Panc1 (cell line): Measurements from ENCODE around the gene CORO1C. TPM values are rescaled to one million over a fixed set of nuclear protein-coding genes. Genes with fewer than 3 reads are reported as not detected.
"Not testable (repeated sequence)": the region's sequence is repeated elsewhere in the genome, so short reads cannot be mapped to it uniquely, and the experiment has no call there.

Experiments used
- ATAC-seq: fragments of 200-7000 bp; cut with Tn5 transposase; 2 replicates; pipeline ENCODE4 v1.9.1; 2020; ENCODE audit warnings: mild to moderate bottlenecking, moderate library complexity
- BruUV-seq: library from RNA; stranded (reverse); fragments of 400-500 nt; replicated peaks from 2 replicates; lab custom pipeline; 2021; lab: Mats Ljungman, UMichigan
- CTCF ChIA-PET: fragments of 300-600 bp; sonication (Branson Sonifier 250); formaldehyde crosslinking; loops from one replicate; lab custom pipeline; 2022; ENCODE audit warnings: antibody characterized with exemption; lab: Charles Lee
- POLR2A ChIA-PET: fragments of 300-600 bp; sonication (Branson Sonifier 250); formaldehyde crosslinking; loops from one replicate; lab custom pipeline; 2022; ENCODE audit warnings: antibody characterized with exemption; lab: Charles Lee
- DNase-seq: peaks from one replicate; pipeline ENCODE4 v3.0.0-alpha.2; 2010; ENCODE audit warnings: low read depth, low spot score
- H3K27ac ChIP-seq: 2 replicates; pipeline ENCODE4 v1.5.1; 2011; ENCODE audit warnings: mild to moderate bottlenecking, low read length, inconsistent platforms
- H3K27me3 ChIP-seq: fragments of 200-500 bp; sonication (Bioruptor generic); 2 replicates; pipeline ENCODE4 v1.6.0; 2014; ENCODE audit warnings: low read length, inconsistent platforms; ENCODE audit not compliant: control insufficient read depth, insufficient read depth
- H3K36me3 ChIP-seq: fragments of 200-500 bp; sonication (Bioruptor generic); 2 replicates; pipeline ENCODE4 v1.5.1; 2014; ENCODE audit warnings: inconsistent platforms, mild to moderate bottlenecking, low read length, moderate library complexity; ENCODE audit not compliant: control insufficient read depth, insufficient read depth
- H3K4me1 ChIP-seq: 2 replicates; pipeline ENCODE4 v1.5.1; 2011; ENCODE audit warnings: inconsistent platforms, mild to moderate bottlenecking, low read length, moderate library complexity; ENCODE audit not compliant: control insufficient read depth, insufficient read depth
- H3K4me3 ChIP-seq, 2 experiments: 2 replicates each; pipeline ENCODE4 v1.5.1; 2011 to 2012; ENCODE audit warnings: low read depth in 2 of 2, low read length in 2 of 2, mild to moderate bottlenecking in 2 of 2, inconsistent platforms in 1 of 2, moderate library complexity in 1 of 2
- H3K9me3 ChIP-seq: fragments of 200-500 bp; sonication (Bioruptor generic); 2 replicates; pipeline ENCODE4 v1.5.1; 2014; ENCODE audit warnings: low read depth, mild to moderate bottlenecking, inconsistent platforms, low read length, moderate library complexity; ENCODE audit not compliant: control insufficient read depth, insufficient read depth
- POLR2AphosphoS5 ChIP-seq: IDR thresholded peaks from 2 replicates; pipeline ENCODE4 v1.6.1; 2012; ENCODE audit warnings: mild to moderate bottlenecking, low read depth, low read length, moderate library complexity
- SIN3A ChIP-seq: IDR thresholded peaks from 2 replicates; pipeline ENCODE4 v1.6.1; 2012; ENCODE audit warnings: low read depth, mild to moderate bottlenecking, low read length, moderate library complexity, borderline replicate concordance; ENCODE audit not compliant: insufficient read depth
- TCF7L2 ChIP-seq: IDR thresholded peaks from 2 replicates; pipeline ENCODE4 v1.6.1; 2011; ENCODE audit warnings: mild to moderate bottlenecking, low read depth, low read length, inconsistent platforms
- in situ Hi-C: cut with HindIII; loops from 2 replicates; pipeline ENCODE4 v1.10.0; 2016; ENCODE audit warnings: low sequenced_read_pairs, low pct_unique_long_range_greater_than_20kb
- intact Hi-C: fragments of 100-400 bp; cut with micrococcal nuclease; formaldehyde crosslinking; loops from one replicate; pipeline ENCODE4 v1.10.0; 2022; ENCODE audit not compliant: unreplicated experiment
- total RNA-seq: library from RNA; stranded (reverse); gene quantifications from one replicate; pipeline ENCODE4 v1.2.1, GENCODE V29; 2021; ENCODE audit not compliant: unreplicated experiment
- TF ChIP-seq, protein P1 (sequence below): fragments of 450-650 bp; IDR thresholded peaks from 2 replicates; pipeline ENCODE4 v1.5.1; 2017; ENCODE audit warnings: mild to moderate bottlenecking
- TF ChIP-seq, protein P2 (sequence below), 2 experiments: IDR thresholded peaks; 2 replicates each; pipeline ENCODE4 v1.6.1; 2011 to 2012; ENCODE audit warnings: low read depth in 2 of 2, control low read depth in 1 of 2, low read length in 1 of 2, mild to moderate bottlenecking in 1 of 2, moderate library complexity in 1 of 2; ENCODE audit not compliant: insufficient read depth in 1 of 2

Gene CORO1C
- total RNA-seq, 1 experiment from 2014 or later, result 165 TPM

DNA sequence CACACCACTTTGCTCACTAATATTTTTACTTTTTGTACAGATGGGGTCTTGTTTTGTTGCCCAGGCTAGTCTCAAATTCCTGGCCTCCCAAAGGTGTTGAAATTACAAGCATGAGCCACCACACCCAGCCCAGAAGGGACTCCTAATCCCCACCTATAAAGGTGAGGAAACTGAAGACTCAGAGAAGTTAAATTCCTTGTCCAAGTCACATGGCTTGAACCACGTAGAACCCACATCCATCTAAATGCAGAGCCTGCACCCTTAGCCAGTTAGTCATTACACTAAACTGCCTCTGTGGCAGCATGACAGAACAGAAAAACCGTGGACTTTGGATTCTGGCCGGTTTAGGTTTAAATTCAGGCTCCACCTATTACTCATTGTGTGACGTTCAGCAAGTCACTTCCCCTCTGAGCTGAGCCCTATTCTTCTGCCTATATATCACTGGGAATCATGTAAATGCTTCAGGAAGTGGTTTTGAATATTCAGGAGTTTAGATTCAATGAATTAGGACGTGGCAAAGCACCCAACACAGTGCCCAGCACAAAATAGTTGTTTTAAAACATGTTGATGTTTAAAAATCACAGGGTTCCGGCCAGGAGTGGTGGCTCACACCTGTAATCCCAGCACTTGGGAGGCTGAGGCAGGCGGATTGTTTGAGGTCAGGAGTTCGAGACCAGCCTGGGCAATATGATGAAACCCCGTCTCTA is 3.0 kb upstream of the CORO1C start:
- Histone ChIP-seq H3K9me3 (no peaks in the 10 kb centered on the region), H3K4me1 (peaks cover 12% of the 10 kb centered on the region), H3K4me3 (no peak overlapping the region), H3K27ac (peak overlapping the region; percentile 51), H3K27me3 (no peaks in the 10 kb centered on the region), H3K36me3 (no peaks in the 10 kb centered on the region; the same call in 1 of the 2 replicates)
- CTCF ChIA-PET, result no interaction called here
- POLR2A ChIA-PET, result no interaction called here
- intact Hi-C loops (no loop called here), in situ Hi-C loops (no loop called here)
- BruUV-seq, result no TSS peak
- DNase-seq, result no peak
- ATAC-seq, result no peak
- TF ChIP-seq, protein P1, sequence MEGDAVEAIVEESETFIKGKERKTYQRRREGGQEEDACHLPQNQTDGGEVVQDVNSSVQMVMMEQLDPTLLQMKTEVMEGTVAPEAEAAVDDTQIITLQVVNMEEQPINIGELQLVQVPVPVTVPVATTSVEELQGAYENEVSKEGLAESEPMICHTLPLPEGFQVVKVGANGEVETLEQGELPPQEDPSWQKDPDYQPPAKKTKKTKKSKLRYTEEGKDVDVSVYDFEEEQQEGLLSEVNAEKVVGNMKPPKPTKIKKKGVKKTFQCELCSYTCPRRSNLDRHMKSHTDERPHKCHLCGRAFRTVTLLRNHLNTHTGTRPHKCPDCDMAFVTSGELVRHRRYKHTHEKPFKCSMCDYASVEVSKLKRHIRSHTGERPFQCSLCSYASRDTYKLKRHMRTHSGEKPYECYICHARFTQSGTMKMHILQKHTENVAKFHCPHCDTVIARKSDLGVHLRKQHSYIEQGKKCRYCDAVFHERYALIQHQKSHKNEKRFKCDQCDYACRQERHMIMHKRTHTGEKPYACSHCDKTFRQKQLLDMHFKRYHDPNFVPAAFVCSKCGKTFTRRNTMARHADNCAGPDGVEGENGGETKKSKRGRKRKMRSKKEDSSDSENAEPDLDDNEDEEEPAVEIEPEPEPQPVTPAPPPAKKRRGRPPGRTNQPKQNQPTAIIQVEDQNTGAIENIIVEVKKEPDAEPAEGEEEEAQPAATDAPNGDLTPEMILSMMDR, result no peak
- TF ChIP-seq POLR2AphosphoS5 (no peak), TCF7L2 (no peak), SIN3A (no peak)
- TF ChIP-seq, protein P2, sequence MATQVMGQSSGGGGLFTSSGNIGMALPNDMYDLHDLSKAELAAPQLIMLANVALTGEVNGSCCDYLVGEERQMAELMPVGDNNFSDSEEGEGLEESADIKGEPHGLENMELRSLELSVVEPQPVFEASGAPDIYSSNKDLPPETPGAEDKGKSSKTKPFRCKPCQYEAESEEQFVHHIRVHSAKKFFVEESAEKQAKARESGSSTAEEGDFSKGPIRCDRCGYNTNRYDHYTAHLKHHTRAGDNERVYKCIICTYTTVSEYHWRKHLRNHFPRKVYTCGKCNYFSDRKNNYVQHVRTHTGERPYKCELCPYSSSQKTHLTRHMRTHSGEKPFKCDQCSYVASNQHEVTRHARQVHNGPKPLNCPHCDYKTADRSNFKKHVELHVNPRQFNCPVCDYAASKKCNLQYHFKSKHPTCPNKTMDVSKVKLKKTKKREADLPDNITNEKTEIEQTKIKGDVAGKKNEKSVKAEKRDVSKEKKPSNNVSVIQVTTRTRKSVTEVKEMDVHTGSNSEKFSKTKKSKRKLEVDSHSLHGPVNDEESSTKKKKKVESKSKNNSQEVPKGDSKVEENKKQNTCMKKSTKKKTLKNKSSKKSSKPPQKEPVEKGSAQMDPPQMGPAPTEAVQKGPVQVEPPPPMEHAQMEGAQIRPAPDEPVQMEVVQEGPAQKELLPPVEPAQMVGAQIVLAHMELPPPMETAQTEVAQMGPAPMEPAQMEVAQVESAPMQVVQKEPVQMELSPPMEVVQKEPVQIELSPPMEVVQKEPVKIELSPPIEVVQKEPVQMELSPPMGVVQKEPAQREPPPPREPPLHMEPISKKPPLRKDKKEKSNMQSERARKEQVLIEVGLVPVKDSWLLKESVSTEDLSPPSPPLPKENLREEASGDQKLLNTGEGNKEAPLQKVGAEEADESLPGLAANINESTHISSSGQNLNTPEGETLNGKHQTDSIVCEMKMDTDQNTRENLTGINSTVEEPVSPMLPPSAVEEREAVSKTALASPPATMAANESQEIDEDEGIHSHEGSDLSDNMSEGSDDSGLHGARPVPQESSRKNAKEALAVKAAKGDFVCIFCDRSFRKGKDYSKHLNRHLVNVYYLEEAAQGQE (IDR thresholded peaks at IDR 0.05; ENCODE audit: insufficient read depth in 1 of 2, low read depth in 2 of 2, low read length in 1 of 2), result no peak

DNA sequence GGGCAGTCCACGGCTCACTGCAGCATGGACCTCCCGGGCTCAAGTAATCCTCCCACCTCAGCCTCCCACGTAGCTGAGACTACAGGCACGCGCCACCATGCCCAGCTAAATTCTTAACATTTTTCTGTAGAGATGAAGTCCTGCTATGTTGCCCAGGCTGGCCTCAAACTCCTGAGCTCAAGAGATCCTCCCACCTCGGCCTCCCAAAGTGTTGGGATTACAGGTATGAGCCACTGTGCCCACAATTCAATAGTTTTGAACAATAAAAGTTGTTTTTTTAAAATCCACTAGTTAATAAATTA is 1.9 kb upstream of the CORO1C start:
- BruUV-seq, DNase-seq, CTCF ChIA-PET, H3K9me3 ChIP-seq, intact Hi-C loops, ATAC-seq, H3K36me3 ChIP-seq, H3K27ac ChIP-seq, in situ Hi-C loops, H3K4me3 ChIP-seq, H3K27me3 ChIP-seq: not testable (repeated sequence)
- peaks cover 21% of the 10 kb centered on the region for H3K4me1 ChIP-seq
- POLR2A ChIA-PET, result interaction anchor here (0.7 kb wide), 1 partner anchor 15 kb away, joined by 3 read pairs; no protein-coding TSS in a partner anchor

DNA sequence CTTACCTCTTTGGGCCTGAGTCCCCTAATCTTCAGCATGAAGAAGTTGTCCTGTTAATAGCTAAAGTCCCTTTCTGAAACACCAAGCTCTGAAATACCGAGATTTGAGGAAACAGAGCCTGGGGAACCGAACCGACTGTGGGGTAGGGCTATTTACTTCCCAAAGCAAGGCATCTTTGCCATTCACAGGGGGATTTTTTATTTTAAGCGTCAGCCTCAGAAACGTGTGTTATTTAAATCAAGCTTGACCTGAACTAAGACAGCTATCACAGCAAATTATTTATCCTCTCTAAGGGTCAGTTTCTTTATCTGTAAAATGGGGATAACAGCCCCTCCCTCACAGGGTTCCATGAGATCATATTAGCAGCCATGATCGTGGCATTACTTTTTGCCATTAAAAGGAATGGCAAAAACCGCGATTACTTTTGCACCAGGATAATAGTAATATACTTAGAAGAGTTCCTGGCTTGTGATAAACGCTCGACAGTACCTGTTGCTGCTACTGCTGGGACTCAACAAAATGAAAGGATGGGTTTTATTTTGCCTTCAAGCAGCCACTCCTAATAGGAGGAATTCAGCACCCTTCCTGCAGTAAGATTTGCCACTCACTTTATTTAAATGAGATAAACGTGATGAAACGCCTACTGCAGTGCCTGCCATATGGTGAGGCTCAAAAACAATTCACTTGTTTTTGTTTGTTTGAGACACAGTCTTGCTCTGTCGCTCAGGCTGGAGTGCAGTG is 1.3 kb upstream of the CORO1C start:
- intact Hi-C loops, result no loop called here
- ChIA-PET POLR2A (no interaction called here), CTCF (no interaction called here)
- TF ChIP-seq POLR2AphosphoS5 (no peak), SIN3A (no peak), TCF7L2 (no peak)
- TF ChIP-seq, protein P1, result no peak
- TF ChIP-seq, protein P2 (IDR thresholded peaks at IDR 0.05; ENCODE audit: insufficient read depth in 1 of 2, low read depth in 2 of 2, low read length in 1 of 2), result no peak
- no peak for ATAC-seq
- Histone ChIP-seq H3K9me3 (no peaks in the 10 kb centered on the region), H3K27me3 (no peaks in the 10 kb centered on the region), H3K27ac (peak overlapping the region; percentile 94), H3K36me3 (no peaks in the 10 kb centered on the region; the same call in 1 of the 2 replicates), H3K4me1 (peaks cover 25% of the 10 kb centered on the region), H3K4me3 (peak overlapping the region; percentile 64 to 86)
- BruUV-seq, result TSS peak; percentile 99
- no peak for DNase-seq
- in situ Hi-C loops, result no loop called here
